NCI-H187 (cell line): ENCODE data around the gene PLXNB2.
A peak's percentile ranks its signal among the peaks of the same experiment; 100 is the strongest.

Experiments
- DNase-seq, 2 experiments: peaks; one replicate each; lab custom pipeline; 2025; lab: John Stamatoyannopoulos, UW

The PLXNB2 gene

DNA sequence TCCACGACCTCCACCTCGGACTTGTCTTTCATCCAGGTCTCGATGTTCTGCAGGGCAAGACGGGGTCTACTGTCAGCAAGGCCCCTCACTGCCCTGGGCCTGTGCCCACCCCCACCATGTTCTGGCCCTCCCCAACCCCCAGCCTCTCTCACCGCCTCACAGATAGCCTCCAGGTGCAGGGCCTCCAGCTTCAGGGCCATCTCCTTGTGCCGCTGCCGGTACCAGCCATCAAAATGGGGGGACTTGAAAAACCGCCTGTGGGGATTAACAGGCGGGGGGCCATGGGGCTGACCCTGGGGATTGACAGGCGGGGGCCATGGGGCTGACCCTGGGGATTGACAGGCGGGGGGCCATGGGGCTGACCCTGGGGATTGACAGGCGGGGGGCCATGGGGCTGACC lies 4.9 kb upstream of the PLXNB2 start:
- DNase-seq: no peak

DNA sequence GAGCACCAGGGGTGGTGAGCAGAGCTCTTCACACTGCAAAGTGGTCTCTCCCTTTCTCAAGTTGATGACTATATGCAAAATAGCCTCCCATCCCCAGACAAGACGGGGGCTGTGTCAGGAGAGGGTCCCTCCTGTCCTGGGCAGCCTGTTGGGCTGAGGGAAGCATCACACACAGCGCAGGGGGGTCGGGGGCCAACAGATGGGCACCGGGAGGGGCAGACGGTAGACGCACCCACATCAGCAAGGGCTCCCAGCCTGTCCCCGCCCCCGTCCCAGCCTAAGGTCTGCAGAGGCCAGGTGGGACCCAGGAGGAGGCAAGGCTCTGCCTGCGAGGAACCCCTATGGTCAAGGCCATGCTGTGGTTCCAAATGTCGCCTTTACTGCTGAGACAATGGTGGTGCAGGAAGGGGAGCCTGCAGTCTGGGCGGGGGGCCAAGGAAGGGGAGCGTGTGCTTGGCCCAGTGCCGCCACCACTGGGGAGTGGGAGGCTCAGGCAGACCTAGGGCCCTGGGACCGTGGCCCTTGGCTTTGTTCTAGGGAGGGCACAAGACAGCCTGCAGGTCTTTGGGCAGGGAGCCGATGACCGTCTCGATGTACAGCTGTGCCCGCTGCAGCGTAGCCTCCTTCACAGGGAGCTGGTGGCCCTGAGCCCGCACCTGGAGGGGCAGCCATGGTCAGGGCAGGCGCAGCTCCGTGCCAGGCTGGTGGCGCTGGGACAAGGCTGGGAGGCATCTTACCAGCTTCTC lies 4.3 kb upstream of the PLXNB2 start:
- DNase-seq: no peak

DNA sequence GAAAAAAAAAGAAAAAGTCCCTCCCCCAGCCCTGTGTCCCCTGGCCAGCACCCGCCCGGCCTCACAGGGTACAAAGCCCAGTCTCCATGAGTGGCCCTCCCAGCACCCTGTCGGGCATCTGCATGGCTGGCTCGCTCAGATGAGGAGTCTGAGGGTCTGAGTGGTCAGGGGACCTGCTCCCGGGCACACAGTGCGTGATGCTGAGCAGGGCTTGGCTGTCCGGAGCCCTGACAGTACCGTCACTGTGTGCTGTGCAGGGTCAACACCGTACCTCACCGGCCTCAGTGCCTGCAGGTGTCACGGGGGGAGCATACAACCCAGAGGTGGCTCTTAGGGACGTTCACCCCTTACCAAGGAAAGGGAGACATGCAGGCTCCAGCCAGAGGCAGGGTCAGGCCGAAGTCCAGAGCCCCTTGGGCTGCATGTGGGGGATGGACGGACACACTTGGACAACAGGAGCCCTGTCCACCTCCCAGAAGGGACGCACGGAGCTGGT lies 3.6 kb upstream of the PLXNB2 start:
- no peak for DNase-seq

DNA sequence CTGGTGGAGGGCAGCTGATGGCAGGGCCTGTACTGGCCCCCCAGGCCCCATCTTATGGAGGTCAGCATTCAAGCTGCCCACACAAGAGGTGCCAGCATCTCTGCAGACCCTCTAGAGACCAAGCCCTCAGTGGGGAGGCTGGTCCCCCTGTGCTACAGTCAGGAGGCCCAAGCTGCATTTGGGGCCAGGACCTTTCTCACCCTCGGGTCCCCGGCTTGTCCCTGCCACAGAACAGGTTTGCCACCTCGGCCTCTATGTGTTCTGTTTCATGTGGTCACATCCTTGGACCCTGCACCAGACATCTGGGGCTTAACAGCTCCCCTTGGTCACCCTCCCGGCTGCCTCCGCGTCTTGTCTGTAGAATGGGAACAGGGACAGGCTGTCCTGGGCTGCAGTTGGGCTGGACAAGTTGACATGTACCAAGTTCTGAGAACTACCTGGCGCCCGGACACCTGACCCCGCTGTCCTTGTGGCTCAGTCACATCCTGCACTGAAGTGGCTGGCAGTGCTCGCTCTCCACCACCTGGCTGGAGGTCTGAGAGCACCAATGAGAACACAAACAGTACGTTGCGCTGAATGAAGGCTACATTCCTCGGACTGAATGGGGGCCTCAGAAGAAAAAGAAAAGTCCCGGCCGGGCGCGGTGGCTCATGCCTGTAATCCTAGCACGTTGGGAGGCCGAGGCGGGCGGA lies 2.7 kb upstream of the PLXNB2 start:
- DNase-seq: no peak

DNA sequence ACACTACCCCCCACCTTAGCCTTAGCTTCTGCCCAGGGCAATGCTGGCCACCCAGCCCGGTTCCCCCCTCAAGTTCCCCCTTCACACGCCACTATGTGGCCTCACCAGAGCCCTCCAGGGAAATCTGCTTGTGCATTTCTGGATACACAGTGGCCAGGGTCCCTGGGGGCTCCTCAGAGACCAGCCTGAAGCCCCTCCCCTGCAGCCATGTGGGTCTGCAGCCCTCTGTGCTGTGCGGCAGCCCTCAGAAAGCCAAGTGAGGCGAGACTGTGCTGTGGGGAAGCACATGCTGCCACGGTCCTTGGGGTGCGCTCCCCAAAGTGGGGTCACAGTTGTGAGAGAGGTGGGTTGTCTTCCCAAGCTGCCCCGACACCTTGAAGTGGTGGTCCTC lies 2.1 kb upstream of the PLXNB2 start:
- no peak for DNase-seq

DNA sequence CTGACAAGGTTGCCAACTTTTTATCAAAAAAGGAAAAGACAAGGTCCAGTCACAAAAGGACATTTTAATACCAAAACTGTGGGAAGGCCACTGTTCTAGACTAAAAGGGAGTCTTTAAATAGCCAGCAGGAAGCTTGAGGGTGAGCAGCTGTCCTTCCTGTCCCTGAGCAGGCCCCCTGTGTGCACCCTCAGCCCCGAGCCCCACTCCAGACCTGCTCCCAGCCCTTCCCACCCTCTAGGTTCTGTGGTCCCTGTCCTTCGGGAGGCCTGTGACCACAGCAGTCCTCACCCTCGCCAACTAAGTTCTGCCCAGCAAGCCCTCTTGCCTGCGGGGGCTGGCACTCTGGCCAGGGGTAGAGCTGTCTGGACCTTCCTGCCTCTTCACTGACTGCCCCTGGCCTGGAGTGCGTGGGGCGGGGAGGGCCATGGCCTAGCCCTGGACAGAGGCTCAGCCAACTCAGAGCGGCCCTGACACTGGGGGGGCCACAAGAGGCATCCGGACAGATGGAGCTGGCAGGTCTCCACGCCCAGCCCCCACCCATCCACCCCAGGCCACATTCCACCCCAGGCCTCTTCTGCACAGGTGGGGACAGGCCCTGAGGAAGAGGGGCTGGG lies 1.6 kb upstream of the PLXNB2 start:
- no peak for DNase-seq

DNA sequence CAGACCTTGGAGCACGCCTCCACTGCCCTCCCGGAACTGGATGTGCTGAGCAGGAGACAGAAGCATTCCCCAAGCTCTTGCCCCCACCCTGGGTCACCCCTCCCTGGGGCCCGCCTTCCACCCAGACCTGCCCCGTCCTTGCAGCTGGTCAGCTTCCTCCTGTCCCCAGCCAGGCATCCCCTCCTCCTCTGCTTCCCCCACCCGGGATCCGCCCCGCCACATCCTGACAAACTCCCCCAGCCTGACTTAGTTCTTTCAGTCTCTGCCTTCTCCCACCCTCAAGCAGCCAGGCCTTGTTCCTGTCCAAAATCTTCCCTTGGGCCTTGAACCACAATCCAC lies 1.1 kb upstream of the PLXNB2 start:
- no peak for DNase-seq

DNA sequence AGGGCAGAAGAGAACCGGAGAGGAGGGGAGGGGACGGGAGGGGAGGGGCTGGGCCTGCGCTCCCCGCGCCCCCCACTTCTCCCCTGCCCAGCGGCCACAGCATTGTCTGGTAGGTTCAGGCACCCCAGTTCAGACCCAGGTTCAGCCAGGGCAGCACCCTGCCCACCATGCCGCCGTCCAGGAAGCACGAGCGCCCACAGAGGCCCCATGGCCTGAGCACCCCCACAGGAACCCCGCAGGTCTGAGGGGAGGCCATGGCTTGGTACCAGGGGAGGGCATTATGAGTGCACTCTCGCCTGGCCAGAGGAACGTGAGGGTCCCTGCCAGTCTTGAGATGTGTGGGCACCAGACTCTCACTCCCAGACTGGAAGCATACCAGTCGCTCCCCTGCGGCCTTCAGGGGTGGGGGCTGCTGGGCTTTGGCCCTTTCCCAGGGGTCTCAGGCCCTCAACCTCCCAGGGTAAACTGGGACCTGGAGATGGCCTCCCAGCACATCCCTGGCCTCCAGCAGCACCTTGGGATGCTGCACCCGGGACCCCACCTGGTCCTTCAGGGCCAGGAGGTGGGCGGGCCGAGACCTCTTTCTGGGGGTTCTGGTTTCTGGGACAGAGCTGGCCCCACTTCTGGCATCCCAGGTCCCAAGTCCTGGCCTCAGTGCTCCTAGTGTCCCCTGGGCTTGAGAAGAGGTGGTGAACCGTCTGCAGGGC lies 597 bp upstream of the PLXNB2 start:
- no peak for DNase-seq

DNA sequence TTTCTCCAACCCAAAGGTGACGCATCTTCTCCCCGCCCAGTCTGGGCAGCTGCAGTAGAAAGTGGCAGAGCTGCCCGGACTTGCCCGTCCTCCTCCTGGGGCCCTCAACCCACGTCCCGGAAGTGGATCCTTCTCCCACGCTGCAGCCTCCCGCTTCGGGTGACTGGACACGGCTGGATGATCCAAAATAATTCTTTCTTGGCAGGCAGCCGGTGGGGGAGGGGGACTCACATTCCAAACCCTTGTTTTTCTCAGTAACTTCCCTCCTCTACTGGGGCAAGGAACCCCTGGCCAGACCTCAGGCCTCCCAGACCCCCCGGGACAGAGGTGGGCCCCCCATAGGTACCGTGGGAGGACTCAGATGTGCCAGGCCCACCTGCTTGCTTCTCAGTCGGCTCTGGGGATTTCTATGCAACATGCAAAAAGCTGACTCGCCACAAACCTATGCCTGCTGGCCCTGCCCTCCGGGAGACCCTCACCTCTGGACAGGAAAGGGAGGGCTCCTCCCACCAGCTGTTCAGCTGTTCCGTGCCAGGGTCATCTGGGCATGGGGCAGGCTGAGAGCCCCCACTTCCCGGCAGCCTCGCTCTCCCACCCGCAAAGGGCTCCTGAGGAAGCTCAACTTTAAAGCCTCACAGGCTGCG lies 1.4 kb downstream of the PLXNB2 start:
- DNase-seq: peak; percentile 15 to 22

DNA sequence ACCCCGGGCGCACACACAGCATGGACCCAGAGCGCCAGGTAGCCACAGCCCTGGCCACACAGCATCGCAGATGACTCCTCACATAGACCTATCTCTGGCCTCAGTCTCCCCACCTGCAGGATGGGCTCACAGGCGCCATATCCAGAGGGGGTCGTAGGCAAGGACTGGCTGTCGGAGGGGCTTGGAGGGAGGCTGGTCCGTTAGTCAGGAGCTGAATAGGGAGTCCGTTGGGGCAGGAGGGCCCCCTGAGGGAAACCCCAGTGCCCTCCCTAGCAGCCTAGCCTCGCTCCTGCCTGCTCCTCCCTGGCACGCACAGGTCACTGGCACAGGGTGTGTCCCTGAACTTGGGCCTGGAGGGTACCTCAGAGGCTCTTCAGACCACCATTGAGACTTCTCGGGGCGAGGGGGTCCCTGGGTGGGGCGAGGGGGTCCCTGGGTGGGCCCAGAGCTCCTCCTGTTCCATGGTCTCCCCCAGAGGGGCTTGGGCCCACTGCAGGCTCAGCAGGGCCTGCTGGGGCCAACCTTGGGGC lies 2.0 kb downstream of the PLXNB2 start:
- no peak for DNase-seq

DNA sequence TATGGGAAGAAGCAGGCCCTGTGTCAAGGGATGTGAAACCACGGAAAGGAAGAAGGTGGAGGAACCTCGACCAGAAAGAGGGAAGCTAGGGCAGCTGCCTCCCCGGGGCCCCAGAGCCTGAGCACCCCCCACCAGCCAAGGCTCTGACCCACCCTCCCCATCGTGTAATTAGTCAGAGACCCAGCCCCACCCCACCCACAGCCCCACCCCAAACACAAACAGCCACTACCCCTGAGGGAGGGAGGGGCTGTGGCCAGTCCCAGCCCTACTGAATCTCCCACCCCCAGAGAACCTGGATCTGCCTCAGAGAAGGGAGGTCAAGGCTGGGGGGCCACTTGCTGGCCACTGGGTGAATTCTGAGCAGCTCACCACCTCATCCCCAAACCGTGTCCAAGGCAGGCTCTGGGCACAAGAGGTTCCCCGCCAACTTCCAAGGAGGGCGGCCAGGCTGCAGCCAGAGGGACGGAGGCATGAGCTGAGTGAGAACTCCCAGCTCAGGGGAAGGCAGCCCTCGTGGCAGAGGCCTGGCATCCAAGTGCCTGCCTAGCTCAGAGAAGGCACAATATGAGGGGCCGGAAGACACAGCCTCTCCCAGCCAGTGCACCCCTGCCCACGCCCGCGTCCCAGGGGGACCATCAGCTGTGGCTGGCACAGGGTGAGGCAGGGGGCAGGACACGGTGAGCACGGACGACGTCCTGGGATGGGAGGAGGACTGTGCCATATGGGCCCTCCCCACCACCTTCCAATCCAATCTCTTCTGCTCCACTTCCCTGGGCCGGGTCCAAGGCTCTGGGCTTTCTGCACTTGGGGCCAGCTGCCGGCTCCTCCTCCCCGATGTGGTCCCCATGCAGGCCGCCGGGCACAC lies 2.7 kb downstream of the PLXNB2 start:
- no peak for DNase-seq

DNA sequence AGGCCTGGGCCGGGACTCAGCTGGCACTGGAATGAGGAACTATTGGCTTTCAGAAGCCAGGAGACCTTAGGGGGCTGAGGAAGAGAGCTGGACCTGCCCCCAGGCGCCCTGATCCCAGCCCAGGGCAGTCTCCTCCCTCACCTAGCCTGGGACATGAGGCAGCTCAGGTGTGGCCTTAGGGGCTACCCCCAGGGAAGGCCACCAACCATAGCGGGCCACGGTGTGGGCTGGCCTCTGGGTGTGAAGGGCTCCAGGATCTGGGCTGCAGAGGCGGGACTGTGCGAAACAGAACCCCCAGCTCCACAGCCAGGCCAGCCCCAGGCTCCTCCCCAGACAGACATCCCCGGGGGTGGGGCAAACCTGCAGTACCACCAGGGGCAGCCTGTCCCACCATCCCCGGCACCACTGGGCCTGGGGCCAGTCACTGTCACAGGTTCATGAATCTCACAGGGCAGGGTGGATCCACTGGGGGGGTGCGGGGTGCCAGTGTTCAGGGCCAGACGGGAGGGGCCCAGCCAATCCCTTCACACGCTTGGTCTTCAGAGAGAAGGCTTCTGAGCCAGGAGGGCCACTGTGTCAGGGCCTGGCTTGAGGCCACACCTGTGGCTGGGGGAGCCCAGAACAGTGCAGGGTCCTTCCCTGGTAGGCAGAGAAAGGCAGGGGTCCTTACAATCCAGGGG lies 3.5 kb downstream of the PLXNB2 start:
- DNase-seq: no peak

DNA sequence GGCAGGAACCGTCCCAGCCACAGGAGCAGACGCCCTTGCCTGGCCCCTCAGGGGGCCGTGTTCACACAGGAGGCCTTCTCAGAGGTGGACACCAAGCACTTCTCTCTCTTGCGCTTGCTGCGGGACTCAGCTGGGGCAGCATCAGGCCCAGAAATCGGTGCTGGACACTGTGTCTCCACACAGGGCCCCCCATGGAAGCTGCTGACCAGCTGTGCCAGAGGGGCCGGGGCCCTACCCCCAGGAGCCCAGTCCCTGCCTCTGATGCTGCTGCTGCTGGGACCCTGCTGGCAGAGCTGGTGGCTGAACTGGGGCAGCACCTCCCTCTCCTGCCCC lies 4.0 kb downstream of the PLXNB2 start:
- no peak for DNase-seq

DNA sequence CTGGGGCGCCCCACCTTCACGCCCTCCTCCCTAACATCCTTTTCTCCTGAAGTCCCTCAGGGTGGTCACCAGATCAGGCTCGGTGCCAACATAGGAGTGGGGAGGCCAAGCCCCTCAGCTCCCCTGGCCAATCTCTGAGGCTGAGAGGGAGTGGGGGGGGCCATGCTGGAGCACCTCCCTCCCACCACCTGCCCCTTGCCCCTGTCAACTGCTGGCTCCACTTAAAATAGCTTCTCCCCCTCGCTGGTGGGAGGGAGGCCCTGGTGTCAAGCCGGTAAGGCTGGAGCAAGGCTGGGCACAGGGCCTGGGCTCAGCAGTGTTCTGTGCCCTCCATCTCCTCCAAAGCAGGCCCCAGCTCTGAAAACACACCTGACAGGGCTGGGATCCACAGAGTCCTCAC lies 4.9 kb downstream of the PLXNB2 start:
- no peak for DNase-seq

DNA sequence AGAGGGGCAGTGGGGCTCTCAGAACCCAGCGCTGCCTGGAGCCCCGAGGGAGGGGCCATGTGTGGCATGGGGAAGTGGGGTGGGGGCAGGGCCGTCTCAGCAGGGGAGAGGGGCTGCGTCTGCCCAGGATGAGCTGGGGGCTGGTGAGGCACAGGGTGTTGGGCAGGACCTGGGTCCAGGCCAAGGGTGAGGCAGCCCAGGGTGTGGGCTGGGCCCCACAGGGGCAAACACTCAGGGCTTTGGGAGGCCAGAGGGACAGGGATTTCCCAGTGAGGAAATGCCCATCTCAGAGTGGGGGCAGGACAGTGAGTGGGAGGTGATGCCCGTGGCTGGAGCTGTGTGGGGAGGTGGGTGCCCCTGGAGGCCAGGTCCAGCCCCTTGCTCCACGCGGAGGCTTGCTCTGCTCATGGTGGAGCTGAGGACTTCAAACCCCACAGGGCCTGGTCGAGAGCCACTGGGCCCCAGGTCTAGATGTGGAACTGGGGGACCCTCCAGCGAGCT lies 5.4 kb downstream of the PLXNB2 start:
- no peak for DNase-seq

DNA sequence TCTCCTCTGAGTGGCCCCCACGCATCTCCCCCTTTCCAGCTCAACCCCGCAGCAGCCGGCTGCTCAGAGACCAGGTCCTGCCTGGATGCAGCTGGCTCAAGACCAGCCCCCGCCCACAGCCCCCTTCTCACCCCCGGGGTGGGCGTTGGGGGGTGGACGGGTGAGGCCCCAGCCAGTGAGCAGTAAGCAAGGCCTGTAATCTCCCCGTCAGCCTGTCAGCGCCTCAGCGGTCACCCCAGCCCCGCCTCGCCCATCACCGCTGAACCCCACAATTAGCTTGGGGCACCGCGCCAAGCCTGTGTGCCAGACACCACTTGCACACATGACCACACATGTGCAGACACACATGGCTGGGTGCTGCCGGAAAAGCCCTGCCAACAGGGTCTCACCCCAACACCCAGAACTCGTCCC lies 5.9 kb downstream of the PLXNB2 start:
- no peak for DNase-seq

DNA sequence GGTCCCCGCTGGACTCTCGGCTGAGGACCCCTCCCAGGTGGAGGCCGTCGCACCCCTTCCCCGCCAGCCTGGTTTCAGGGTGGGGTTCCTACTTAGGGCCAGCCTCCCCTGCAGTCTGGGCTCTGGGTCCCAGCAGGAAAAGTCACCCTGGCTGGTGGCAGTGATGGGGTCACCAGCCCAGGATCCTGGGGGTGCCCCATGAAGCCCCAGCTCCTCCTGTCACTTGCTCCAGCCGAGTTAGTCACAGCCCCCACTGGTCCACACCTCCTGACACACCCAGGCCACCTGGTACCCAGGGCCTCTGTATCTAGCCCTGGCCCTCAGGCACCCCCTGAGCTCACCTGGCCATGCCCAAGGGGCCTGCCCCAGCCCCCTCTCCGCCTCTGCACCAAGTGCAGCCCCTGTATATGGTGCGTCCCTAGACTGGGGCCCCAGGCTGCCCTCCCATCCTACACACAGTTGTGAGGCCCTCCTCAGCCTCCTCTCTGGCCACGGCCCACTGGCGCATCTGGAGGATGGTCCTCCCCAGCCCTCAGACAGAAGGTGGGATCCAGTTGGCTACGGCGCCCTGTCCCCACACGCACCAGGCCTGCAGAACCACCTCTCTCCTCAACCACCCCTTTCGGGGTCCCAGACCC lies 6.7 kb downstream of the PLXNB2 start:
- DNase-seq: no peak

DNA sequence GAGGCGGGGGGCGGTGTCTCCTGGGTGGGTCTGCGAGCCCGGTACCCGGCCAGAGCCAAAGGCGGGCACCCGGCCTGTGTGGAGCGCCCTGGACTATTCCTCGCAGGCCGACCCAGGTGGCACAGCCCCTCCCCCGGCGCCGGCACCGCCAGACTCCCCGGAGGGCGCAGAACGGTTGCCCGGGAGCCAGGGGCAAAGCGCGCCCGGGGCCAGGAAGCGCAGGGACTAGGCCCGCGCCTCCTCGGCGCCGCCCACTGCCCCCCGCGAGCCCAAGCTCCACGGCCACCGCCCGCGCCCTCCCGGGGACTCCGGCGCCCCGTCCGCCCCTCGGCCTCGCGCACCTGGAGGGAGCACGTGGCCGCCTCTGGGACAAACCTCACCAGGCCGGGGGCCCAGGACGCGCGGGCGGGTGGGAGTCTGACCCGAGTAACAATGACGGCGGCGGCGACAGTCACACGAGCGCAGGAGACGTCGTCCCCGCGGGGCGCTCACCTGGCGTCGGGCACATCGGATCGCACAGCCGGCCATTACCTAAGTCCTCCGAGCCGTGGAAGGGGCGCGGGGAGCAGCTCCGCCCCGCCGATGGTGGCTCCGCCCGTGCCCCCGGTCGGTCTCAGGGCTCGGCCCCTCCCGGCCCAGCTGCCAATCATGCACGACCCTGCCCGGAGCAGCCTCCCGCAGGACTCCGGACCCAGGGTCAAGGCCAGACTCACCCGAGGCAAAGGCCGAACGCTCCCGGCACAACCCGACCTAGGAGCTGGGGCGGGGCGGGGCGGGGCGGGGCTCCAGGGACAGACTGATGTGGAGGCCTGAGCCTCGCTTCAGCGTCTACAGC lies 7.4 kb downstream of the PLXNB2 start:
- no peak for DNase-seq
